KMS-11 (cell line): ENCODE measurements around the gene LIPN.

Experiments used
- H2AFZ ChIP-seq: fragments of 200-600 bp; sonication (generic); 2 replicates; pipeline ENCODE4 v1.6.1; 2016; ENCODE audit warnings: antibody characterized with exemption, mixed run types, low read depth
- H3K27ac ChIP-seq: fragments of 200-600 bp; sonication (generic); 2 replicates; pipeline ENCODE4 v1.6.1; 2016; ENCODE audit warnings: mild to moderate bottlenecking, mixed run types
- H3K27me3 ChIP-seq: fragments of 200-600 bp; sonication (generic); 2 replicates; pipeline ENCODE4 v1.6.1; 2017; ENCODE audit warnings: mild to moderate bottlenecking, low read depth, mixed run types, moderate library complexity; ENCODE audit not compliant: insufficient read depth
- H3K36me3 ChIP-seq: fragments of 200-600 bp; sonication (generic); 2 replicates; pipeline ENCODE4 v1.6.1; 2017; ENCODE audit warnings: mild to moderate bottlenecking, mixed run types; ENCODE audit not compliant: insufficient read depth
- H3K4me1 ChIP-seq: fragments of 200-600 bp; sonication (generic); 2 replicates; pipeline ENCODE4 v1.6.1; 2016; ENCODE audit warnings: mild to moderate bottlenecking, low read depth, mixed run types; ENCODE audit not compliant: poor library complexity, severe bottlenecking
- H3K4me2 ChIP-seq: fragments of 200-600 bp; sonication (generic); 2 replicates; pipeline ENCODE4 v1.7.0; 2016; ENCODE audit warnings: mild to moderate bottlenecking, mixed run types
- H3K4me3 ChIP-seq: fragments of 200-600 bp; sonication (generic); IDR thresholded peaks from 2 replicates; pipeline ENCODE4 v1.6.1; 2017; ENCODE audit warnings: low read depth, low read length, mixed read lengths; ENCODE audit not compliant: insufficient read depth
- H3K79me2 ChIP-seq: fragments of 200-600 bp; sonication (generic); 2 replicates; pipeline ENCODE4 v1.6.1; 2016; ENCODE audit warnings: low read depth, mixed run types; ENCODE audit not compliant: insufficient read depth
- H3K9ac ChIP-seq: fragments of 200-600 bp; sonication (generic); 2 replicates; pipeline ENCODE4 v1.6.1; 2016; ENCODE audit warnings: mild to moderate bottlenecking, mixed run types
- H4K20me1 ChIP-seq: fragments of 200-600 bp; sonication (generic); 2 replicates; pipeline ENCODE4 v1.6.1; 2016; ENCODE audit warnings: mild to moderate bottlenecking, mixed run types; ENCODE audit not compliant: insufficient read depth
- TF ChIP-seq, protein P1 (sequence below): fragments of 200-600 bp; sonication (generic); conservative IDR thresholded peaks from 2 replicates; pipeline ENCODE4 v1.6.1; 2017; ENCODE audit warnings: low read depth, mild to moderate bottlenecking, antibody characterized with exemption, low read length, moderate library complexity, mixed read lengths

The LIPN gene

DNA sequence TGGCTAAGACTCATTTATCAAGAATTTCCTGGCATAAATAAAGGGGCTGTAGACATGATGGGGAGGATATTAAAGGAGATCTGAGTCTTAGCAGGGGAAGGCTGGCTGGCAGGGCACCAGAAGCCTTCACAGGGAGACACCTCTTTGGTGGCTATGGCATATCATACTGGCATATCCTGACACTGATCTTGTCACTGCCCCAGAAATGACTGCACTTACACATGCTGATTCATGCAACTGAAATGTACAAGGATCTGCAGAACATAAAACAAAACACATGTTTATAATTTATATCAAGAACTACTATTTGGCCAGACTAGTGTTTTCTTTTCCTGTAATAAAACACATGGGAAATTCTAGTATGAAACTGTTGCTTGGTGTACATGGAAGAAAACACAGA, 5.5 kb upstream of the LIPN start:
- Histone ChIP-seq H2AFZ (no peak overlapping the region), H3K36me3 (no peaks in the 10 kb centered on the region), H3K4me1 (no peaks in the 10 kb centered on the region), H3K79me2 (no peaks in the 10 kb centered on the region), H3K27me3 (no peaks in the 10 kb centered on the region), H3K27ac (no peak overlapping the region), H4K20me1 (no peaks in the 10 kb centered on the region), H3K4me2 (no peak overlapping the region), H3K4me3 (no peak overlapping the region), H3K9ac (no peak overlapping the region)
- TF ChIP-seq, protein P1, sequence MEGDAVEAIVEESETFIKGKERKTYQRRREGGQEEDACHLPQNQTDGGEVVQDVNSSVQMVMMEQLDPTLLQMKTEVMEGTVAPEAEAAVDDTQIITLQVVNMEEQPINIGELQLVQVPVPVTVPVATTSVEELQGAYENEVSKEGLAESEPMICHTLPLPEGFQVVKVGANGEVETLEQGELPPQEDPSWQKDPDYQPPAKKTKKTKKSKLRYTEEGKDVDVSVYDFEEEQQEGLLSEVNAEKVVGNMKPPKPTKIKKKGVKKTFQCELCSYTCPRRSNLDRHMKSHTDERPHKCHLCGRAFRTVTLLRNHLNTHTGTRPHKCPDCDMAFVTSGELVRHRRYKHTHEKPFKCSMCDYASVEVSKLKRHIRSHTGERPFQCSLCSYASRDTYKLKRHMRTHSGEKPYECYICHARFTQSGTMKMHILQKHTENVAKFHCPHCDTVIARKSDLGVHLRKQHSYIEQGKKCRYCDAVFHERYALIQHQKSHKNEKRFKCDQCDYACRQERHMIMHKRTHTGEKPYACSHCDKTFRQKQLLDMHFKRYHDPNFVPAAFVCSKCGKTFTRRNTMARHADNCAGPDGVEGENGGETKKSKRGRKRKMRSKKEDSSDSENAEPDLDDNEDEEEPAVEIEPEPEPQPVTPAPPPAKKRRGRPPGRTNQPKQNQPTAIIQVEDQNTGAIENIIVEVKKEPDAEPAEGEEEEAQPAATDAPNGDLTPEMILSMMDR, result no peak

DNA sequence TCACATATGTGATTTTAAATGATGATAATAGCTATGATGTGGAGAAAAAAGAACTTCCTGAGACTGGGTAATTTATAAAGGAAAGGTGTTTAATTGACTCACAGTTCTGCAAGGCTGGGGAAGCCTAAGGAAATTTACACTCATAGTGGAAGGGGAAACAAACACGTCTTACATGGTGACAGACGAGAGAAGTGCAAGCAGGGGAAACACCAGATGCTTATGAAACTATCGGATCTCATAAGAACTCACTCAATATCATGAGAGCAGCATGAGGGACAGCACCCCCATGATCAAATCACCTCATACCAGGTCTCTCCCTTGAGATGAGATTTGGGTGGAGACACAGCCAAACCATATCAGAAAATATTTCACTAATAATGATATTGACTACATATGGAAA, 4.1 kb upstream of the LIPN start:
- H3K27ac ChIP-seq, result no peak overlapping the region
- no peaks in the 10 kb centered on the region for H3K79me2 ChIP-seq
- no peak overlapping the region for H3K9ac ChIP-seq
- no peaks in the 10 kb centered on the region for H3K4me1 ChIP-seq
- H2AFZ ChIP-seq, result no peak overlapping the region
- TF ChIP-seq, protein P1, result no peak
- no peaks in the 10 kb centered on the region for H3K27me3 ChIP-seq
- H4K20me1 ChIP-seq, result no peaks in the 10 kb centered on the region
- H3K4me2 ChIP-seq, result no peak overlapping the region
- no peak overlapping the region for H3K4me3 ChIP-seq
- no peaks in the 10 kb centered on the region for H3K36me3 ChIP-seq

DNA sequence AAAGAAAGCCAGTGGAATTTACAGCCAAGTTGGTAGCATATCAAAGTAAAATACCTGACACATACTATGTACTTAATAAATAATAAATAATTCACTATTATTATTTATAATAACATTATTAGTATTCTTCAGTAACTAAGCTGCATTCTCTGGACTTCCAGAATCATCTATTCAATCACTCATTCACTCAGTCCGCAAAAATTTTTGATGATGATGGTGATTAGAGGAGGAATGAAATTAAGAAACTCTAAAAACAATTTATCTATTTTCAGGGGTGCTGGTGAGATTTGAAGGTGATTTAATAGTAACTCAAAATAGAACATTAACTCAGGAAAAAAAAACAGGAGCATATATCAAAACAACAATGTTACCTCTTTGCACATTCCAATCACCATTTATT, 3.2 kb upstream of the LIPN start:
- no peaks in the 10 kb centered on the region for H3K79me2 ChIP-seq
- no peak overlapping the region for H3K27ac ChIP-seq
- H3K4me1 ChIP-seq, result no peaks in the 10 kb centered on the region
- H3K36me3 ChIP-seq, result no peaks in the 10 kb centered on the region
- TF ChIP-seq, protein P1, result no peak
- H3K4me3 ChIP-seq, result no peak overlapping the region
- no peak overlapping the region for H3K9ac ChIP-seq
- no peak overlapping the region for H3K4me2 ChIP-seq
- H4K20me1 ChIP-seq, result no peaks in the 10 kb centered on the region
- H3K27me3 ChIP-seq, result no peaks in the 10 kb centered on the region
- no peak overlapping the region for H2AFZ ChIP-seq

DNA sequence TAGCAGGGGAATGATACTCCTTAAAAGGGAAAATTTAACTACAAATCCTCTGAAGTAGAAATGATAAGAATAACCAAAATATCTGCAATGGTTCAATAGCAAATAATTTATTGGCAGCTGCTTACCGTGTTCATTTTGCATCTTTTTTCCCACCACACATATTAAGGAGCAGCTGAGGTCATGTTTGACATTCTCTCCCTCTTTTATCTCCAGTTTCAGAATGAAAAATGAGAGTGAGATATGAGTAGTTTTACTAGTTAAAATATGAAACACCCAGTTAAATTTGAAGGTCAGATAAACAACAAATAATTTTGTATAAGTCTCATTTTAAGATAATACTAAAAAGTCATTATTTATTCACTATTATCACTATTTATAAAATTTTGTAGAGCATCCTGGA, 3.1 kb downstream of the LIPN start:
- Histone ChIP-seq H3K27ac (no peak overlapping the region), H3K27me3 (no peaks in the 10 kb centered on the region), H3K36me3 (no peaks in the 10 kb centered on the region), H3K9ac (no peak overlapping the region), H3K4me3 (no peak overlapping the region), H4K20me1 (no peaks in the 10 kb centered on the region), H3K4me2 (no peak overlapping the region), H2AFZ (no peak overlapping the region), H3K4me1 (no peaks in the 10 kb centered on the region), H3K79me2 (no peaks in the 10 kb centered on the region)
- TF ChIP-seq, protein P1, result no peak

DNA sequence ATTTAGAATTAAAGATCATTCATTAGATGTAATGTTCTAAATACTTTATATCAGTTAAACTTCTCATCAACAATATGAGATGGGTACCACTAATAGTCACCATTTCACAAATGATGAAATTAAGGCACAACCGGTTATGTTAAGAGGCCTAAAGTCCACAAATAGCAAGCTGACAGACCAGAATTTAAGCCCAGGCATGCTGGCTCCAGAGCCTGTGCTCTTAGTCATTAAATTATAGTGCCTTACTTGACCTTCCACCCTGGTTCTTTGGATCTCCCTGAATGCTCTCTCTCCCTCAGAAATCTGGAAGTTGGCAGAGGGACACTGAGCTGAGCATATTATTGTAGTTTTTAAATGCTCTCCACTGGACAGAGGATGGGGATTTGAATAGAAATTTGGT, 3.6 kb downstream of the LIPN start:
- no peak overlapping the region for H3K27ac ChIP-seq
- H3K9ac ChIP-seq, result no peak overlapping the region
- TF ChIP-seq, protein P1, result no peak
- H3K79me2 ChIP-seq, result no peaks in the 10 kb centered on the region
- no peaks in the 10 kb centered on the region for H3K36me3 ChIP-seq
- no peak overlapping the region for H2AFZ ChIP-seq
- no peaks in the 10 kb centered on the region for H3K27me3 ChIP-seq
- no peak overlapping the region for H3K4me3 ChIP-seq
- no peak overlapping the region for H3K4me2 ChIP-seq
- no peaks in the 10 kb centered on the region for H4K20me1 ChIP-seq
- H3K4me1 ChIP-seq, result no peaks in the 10 kb centered on the region
